ENCODE measurements around the gene RUNDC1. TPM values are rescaled to one million over a fixed set of nuclear protein-coding genes. Genes with fewer than 3 reads are reported as not detected.

RUNDC1 gene
- total and polyA plus RNA-seq, 2 of the 8 experiments (the other 6 are each of a cell fraction or from before 2014, with no cell fraction given), result 7.9 to 11.9 TPM

- TF ChIP-seq BACH1 (IDR thresholded peaks at IDR 0.05; ENCODE audit: low read length), result no peak
- TF ChIP-seq NRF1 (IDR thresholded peaks at IDR 0.05; ENCODE audit: low read depth, low read length), result no peak
- peak; percentile 52; the same call in 1 of the 2 replicates for TF ChIP-seq TAF1 (IDR thresholded peaks at IDR 0.05; ENCODE audit: low read depth, low read length)
- peak; percentile 53 for TF ChIP-seq ASH2L (IDR thresholded peaks at IDR 0.05; ENCODE audit: low read length)
- TF ChIP-seq ZNF274 (IDR thresholded peaks at IDR 0.05; ENCODE audit: borderline replicate concordance, extremely low read depth, low read length), result no peak
- TF ChIP-seq FOSL1 (IDR thresholded peaks at IDR 0.05; ENCODE audit: insufficient read depth, low read depth, low read length), result no peak
- TF ChIP-seq GTF2F1 (IDR thresholded peaks at IDR 0.05; ENCODE audit: borderline replicate concordance, low read depth, low read length), result no peak
- TF ChIP-seq POU5F1 (IDR thresholded peaks at IDR 0.05; ENCODE audit: low read depth, low read length), result no peak
- TF ChIP-seq JUN (IDR thresholded peaks at IDR 0.05; ENCODE audit: low read depth, low read length), result no peak
- no peak for TF ChIP-seq SP2 (IDR thresholded peaks at IDR 0.05; ENCODE audit: low read length)
- no peak for TF ChIP-seq RAD21 (IDR thresholded peaks at IDR 0.05 in 1 of 2, conservative IDR thresholded peaks at IDR 0.05 in 1 of 2; ENCODE audit: low read depth in 2 of 2, low read length in 2 of 2)
- TF ChIP-seq RNF2 (IDR thresholded peaks at IDR 0.05; ENCODE audit: borderline replicate concordance, low read depth, low read length, missing control alignments, poor library complexity, severe bottlenecking), result no peak
- no peak for TF ChIP-seq CBX5 (IDR thresholded peaks at IDR 0.05; ENCODE audit: low read depth, low read length)
- no peak for TF ChIP-seq KDM1A (IDR thresholded peaks at IDR 0.05; ENCODE audit: borderline replicate concordance, low read length)
- TF ChIP-seq SRF (IDR thresholded peaks at IDR 0.05; ENCODE audit: low read depth, low read length), result no peak
- no peak for TF ChIP-seq TCF12 (IDR thresholded peaks at IDR 0.05; ENCODE audit: low read depth, low read length)
- no peak for TF ChIP-seq CTBP2 (IDR thresholded peaks at IDR 0.05; ENCODE audit: borderline replicate concordance, insufficient read depth, insufficient read length, low read length)
- no peak for TF ChIP-seq JUND (IDR thresholded peaks at IDR 0.05; ENCODE audit: low read length)
- TF ChIP-seq EGR1 (IDR thresholded peaks at IDR 0.05; ENCODE audit: borderline replicate concordance, low read depth, low read length), result no peak
- TF ChIP-seq TBP (IDR thresholded peaks at IDR 0.05; ENCODE audit: low read depth, low read length), result peak; percentile 40; the same call in 1 of the 2 replicates
- TF ChIP-seq, protein P1, sequence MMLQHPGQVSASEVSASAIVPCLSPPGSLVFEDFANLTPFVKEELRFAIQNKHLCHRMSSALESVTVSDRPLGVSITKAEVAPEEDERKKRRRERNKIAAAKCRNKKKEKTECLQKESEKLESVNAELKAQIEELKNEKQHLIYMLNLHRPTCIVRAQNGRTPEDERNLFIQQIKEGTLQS (IDR thresholded peaks at IDR 0.05; ENCODE audit: insufficient read depth, low read depth, low read length), result no peak
- TF ChIP-seq USF2 (IDR thresholded peaks at IDR 0.05; ENCODE audit: low read length), result no peak
- TF ChIP-seq SP1 (IDR thresholded peaks at IDR 0.05; ENCODE audit: low read depth, low read length), result no peak
- no peak for TF ChIP-seq E2F6 (IDR thresholded peaks at IDR 0.05)
Measured at GRCh38 chr17:42980274-42980765, at the start of gene RUNDC1 (continued).
